Psoas muscle (tissue), 8 donors: ENCODE measurements around the gene CD69. TPM values are rescaled to one million over a fixed set of nuclear protein-coding genes. Genes with fewer than 3 reads are reported as not detected.

ENCODE experiments used
- ATAC-seq, 4 donors: fragments of 200-7000 bp; cut with Tn5 transposase; one replicate each; pipeline ENCODE4 v1.9.1; 2020; ENCODE audit warnings: moderate library complexity in 3 of 4, mild to moderate bottlenecking in 2 of 4
- DNase-seq, 2 donors: peaks; one replicate each; pipeline ENCODE4 v3.0.0-alpha.2; 2020
- H3K27ac ChIP-seq: fragments of 200-600 bp; one replicate; pipeline ENCODE4 v1.8.0; 2022
- H3K27me3 ChIP-seq, 3 donors: fragments of 200-600 bp in 1 of 3; one replicate each; pipeline versions ENCODE4 v1.6.1 to v1.8.0; 2013 to 2022; ENCODE audit warnings: low read length in 2 of 3, mild to moderate bottlenecking in 2 of 3, moderate library complexity in 1 of 3; ENCODE audit not compliant: insufficient read depth in 3 of 3
- H3K36me3 ChIP-seq, 2 donors: fragments of 200-600 bp in 1 of 2; one replicate each; pipeline versions ENCODE4 v1.6.1 to v1.8.0; 2013 to 2022; ENCODE audit warnings: low read depth in 1 of 2, mild to moderate bottlenecking in 1 of 2, moderate library complexity in 1 of 2; ENCODE audit not compliant: insufficient read depth in 1 of 2
- H3K4me1 ChIP-seq: fragments of 200-600 bp; one replicate; pipeline ENCODE4 v1.8.0; 2022
- H3K4me3 ChIP-seq: fragments of 200-600 bp; one replicate; pipeline ENCODE4 v1.8.0; 2022; ENCODE audit warnings: mild to moderate bottlenecking
- H3K9me3 ChIP-seq: fragments of 200-600 bp; one replicate; pipeline ENCODE4 v1.8.0; 2022
- WGBS, 3 donors: extraction: QIAGEN DNeasy Blood & Tissue Kit; methylation state at CpG; one replicate each; pipeline versions ENCODE4 v1.1.6 to v1.1.7; 2013; 5-methylcytosine and 5-hydroxymethylcytosine counted together
- intact Hi-C, 2 donors: fragments of 100-400 bp; cut with DNase I; formaldehyde crosslinking; loops; one replicate each; pipeline versions ENCODE4 v1.11.0 to v1.14.2; 2022
- polyA plus RNA-seq, 3 donors: library from polyadenylated mRNA; stranded (reverse); fragments of 200-250 nt; gene quantifications; one replicate each; pipeline ENCODE4 v1.2.3, GENCODE V29; 2013
- total RNA-seq, 4 donors: library from RNA; stranded (reverse); fragmentation: NEBNext Ultra II Directional in 2 of 4; extraction: Animal tissue kit (Norgen Biotek cat#: 25700) in 2 of 4; gene quantifications; one replicate each; pipeline versions ENCODE4 v1.2.1 to v1.2.4, GENCODE V29; 2021 to 2023
- TF ChIP-seq, protein P1 (sequence below): fragments of 200-600 bp; IDR thresholded peaks from one replicate; pipeline ENCODE4 v1.8.0; 2022; ENCODE audit warnings: antibody characterized with exemption
- donor health status: healthy with polysubstance abuse.
- donor health status: DM: no; HTN: no; CAD: no; lungs with moderate emphysema.
- donor health status: Bipolar disorder and iron deficiency.
- donor health status: healthy.
- donor health status: DM: yes; HTN: yes; CAD: no.
- donor health status: DM: no; HTN: no; CAD: no.
- donor health status: DM: no; HTN: no; CAD: no.
- donor health status: DM: yes; HTN: yes; CAD: no.

CD69 gene
- total and polyA plus RNA-seq, 7 donors = 0.13 to 1.1 (median 0.49) TPM

- WGBS, 3 donors = 94 to 100% (median 94%) methylated on average over 1 of the region's 1 CpG
- H3K27ac ChIP-seq = no peak overlapping the region
- TF ChIP-seq, protein P1, sequence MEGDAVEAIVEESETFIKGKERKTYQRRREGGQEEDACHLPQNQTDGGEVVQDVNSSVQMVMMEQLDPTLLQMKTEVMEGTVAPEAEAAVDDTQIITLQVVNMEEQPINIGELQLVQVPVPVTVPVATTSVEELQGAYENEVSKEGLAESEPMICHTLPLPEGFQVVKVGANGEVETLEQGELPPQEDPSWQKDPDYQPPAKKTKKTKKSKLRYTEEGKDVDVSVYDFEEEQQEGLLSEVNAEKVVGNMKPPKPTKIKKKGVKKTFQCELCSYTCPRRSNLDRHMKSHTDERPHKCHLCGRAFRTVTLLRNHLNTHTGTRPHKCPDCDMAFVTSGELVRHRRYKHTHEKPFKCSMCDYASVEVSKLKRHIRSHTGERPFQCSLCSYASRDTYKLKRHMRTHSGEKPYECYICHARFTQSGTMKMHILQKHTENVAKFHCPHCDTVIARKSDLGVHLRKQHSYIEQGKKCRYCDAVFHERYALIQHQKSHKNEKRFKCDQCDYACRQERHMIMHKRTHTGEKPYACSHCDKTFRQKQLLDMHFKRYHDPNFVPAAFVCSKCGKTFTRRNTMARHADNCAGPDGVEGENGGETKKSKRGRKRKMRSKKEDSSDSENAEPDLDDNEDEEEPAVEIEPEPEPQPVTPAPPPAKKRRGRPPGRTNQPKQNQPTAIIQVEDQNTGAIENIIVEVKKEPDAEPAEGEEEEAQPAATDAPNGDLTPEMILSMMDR = no peak
- no peaks in the 10 kb centered on the region for H3K36me3 ChIP-seq
- no peak overlapping the region for H3K4me3 ChIP-seq
- H3K9me3 ChIP-seq = no peaks in the 10 kb centered on the region
- no peak for ATAC-seq
- no peak for DNase-seq
- H3K4me1 ChIP-seq = no peaks in the 10 kb centered on the region
- H3K27me3 ChIP-seq = no peaks in the 10 kb centered on the region
- intact Hi-C loops = no loop called here
Measured at GRCh38 chr12:9711664-9712063, 49.0 kb downstream of the CD69 start.

DNA sequence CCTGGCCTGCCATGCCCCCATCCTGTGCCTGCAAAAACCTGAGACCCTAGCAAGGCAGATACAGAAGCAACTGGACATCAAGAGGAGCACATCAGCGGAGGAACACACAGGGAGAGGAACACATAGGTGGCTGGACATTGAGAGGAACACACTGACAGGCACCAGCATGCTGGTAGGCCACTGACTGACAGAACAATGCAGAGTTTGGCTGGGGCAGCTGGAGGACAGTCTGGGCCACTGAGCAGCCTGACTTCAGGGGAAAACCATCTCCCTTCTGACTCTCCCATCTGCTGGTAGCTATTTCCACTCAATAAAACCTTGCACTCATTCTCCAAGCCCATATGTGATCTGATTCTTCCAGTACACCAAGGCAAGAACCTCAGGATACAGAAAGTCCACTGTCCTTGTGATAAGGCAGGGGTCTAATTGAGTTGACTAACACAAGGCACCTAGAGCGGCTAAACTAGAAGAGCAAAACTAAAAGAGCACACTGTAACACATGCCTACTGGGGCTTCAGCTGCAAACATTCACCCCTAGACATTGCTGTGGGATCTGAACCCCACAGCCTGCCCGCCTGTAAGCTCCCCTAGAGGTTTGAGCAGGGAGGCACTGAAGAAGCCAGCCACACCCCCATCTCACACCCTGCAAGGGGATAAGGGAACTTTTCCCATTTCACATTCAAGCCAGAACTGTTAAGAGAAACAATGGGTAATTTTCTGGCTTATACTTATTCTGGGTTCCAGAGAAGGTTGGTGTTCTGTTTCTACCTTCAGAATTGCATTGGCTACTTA lies 49.9 kb downstream of the CD69 start:
- H3K36me3 ChIP-seq = no peaks in the 10 kb centered on the region
- TF ChIP-seq, protein P1 = no peak
- H3K4me1 ChIP-seq = no peaks in the 10 kb centered on the region
- H3K4me3 ChIP-seq = no peak overlapping the region
- no peaks in the 10 kb centered on the region for H3K9me3 ChIP-seq
- H3K27me3 ChIP-seq = no peaks in the 10 kb centered on the region
- intact Hi-C loops = no loop called here
- no peak overlapping the region for H3K27ac ChIP-seq
- no peak for ATAC-seq
- WGBS, 3 donors = 85 to 90% (median 89%) methylated on average over 3 of the region's 3 CpGs
- DNase-seq = no peak

DNA sequence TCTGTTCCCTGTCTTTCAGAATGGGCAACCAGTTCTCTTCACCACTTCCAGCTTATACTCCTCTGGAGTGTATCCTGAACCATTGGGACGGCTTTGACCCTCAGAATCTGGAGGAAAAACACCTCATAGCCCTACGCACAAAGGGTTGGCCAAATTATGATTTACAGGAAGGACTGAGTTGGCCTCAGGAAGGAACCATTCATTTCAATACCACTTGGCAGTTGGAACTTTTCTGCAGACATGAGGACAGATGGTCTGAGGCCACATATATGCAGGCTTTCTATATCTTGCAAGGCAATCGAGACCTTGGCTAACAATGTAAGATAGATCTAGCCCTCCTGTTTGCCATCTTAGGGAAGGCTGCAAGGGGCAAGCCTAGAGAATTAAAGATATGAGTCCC lies 51.8 kb downstream of the CD69 start:
- ATAC-seq (no peak), DNase-seq (no peak)
- no peaks in the 10 kb centered on the region for H3K4me1 ChIP-seq
- intact Hi-C loops = loop anchor here in 1 of 2 donors (1.0 to 2.0 kb wide), 2 partner anchors 75 to 378 kb away; no protein-coding TSS in a partner anchor
- no peak overlapping the region for H3K27ac ChIP-seq
- no peaks in the 10 kb centered on the region for H3K27me3 ChIP-seq
- 87 to 94% (median 93%) methylated on average over 3 of the region's 3 CpGs for WGBS, 3 donors
- no peaks in the 10 kb centered on the region for H3K36me3 ChIP-seq
- H3K4me3 ChIP-seq = no peak overlapping the region
- TF ChIP-seq, protein P1 = no peak
- H3K9me3 ChIP-seq = no peaks in the 10 kb centered on the region

DNA sequence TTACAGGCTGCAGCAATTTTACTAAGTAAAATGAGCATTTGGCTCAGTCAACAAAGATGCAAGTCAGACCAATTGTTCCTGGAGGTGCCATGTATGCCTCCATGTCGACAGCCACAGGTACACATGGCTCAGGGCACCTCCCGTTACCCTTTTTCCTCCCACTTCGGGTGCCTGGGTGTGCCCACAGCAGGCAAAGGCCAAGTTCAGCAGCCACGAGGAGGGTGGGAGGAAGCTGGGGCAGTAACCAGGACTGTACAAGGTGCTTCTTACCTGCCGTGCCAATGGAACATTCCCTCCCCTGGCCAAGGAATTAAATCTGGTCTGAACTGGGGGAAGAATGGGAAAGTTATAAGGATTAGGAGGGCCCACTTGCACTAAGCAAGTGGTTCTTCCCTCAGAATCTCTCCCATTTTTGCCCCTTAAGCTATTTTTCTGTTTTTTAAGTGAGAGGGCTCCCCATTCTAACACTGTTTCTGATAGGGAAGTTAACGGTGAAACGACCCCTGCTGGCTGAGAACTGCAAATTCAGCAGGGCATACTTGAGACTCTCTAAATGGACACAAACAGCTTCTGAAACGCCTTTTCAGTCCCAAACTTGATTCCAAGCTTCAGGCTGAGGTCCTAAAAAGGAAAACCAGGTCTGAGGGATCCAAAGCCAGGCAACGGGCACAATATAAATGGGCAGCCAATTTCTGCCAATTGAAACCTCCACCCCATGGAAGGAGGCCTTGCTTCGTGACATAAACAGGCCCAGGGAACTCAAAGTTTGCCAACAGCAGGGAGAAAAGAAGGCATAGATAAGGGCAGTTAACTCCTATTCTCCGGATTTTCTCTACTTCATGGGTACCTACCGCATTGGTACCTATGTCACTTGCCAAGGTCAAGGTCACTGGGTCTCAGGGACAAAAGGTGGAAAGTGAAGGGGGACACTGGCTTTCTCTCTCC lies 52.6 kb downstream of the CD69 start:
- WGBS, 3 donors = 55 to 58% (median 58%) methylated on average over 12 of the region's 12 CpGs
- Histone ChIP-seq H3K27me3 (no peaks in the 10 kb centered on the region), H3K4me1 (no peaks in the 10 kb centered on the region), H3K36me3 (no peaks in the 10 kb centered on the region), H3K9me3 (no peaks in the 10 kb centered on the region), H3K4me3 (no peak overlapping the region), H3K27ac (no peak overlapping the region)
- DNase-seq = peak; percentile 28 to 48
- intact Hi-C loops = loop anchor here in 1 of 2 donors (1.0 to 2.0 kb wide), 2 partner anchors 74 to 377 kb away; no protein-coding TSS in a partner anchor
- TF ChIP-seq, protein P1 = peak; percentile 68
- ATAC-seq = peak in 1 of 4 donors; percentile 60
